GM04503 (cell line): ENCODE data around the gene NELFB.
A peak's percentile ranks its signal among the peaks of the same experiment; 100 is the strongest.

Experiments used
- DNase-seq: peaks from one replicate; pipeline ENCODE4 v3.0.0-alpha.2; 2012; ENCODE audit warnings: low read depth

Gene NELFB

GRCh38 chr9:137223078-137223970, 31.8 kb upstream of the NELFB start:
- DNase-seq = peak; percentile 86

GRCh38 chr9:137224830-137225694, 30.1 kb upstream of the NELFB start, which contains the start of gene CYSRT1:
Gene CYSRT1 (plus strand): TSS chr9:137225174. CDS start chr9:137225622, 448 bp downstream.
- DNase-seq = no peak

GRCh38 chr9:137225699-137226331, 29.3 kb upstream of the NELFB start:
- DNase-seq = no peak

GRCh38 chr9:137226338-137227053, 28.6 kb upstream of the NELFB start:
- no peak for DNase-seq

GRCh38 chr9:137227054-137227852, 27.9 kb upstream of the NELFB start, which contains the start of gene RNF224:
Gene RNF224 (plus strand): TSS chr9:137227502. CDS start chr9:137228336, 834 bp downstream.
- DNase-seq = no peak

- no peak for DNase-seq
Observed at GRCh38 chr9:137227853-137228505, 27.1 kb upstream of the NELFB start.

- DNase-seq = no peak
Observed at GRCh38 chr9:137228506-137228967, 26.6 kb upstream of the NELFB start.

GRCh38 chr9:137228968-137229896, 25.9 kb upstream of the NELFB start:
- DNase-seq = no peak

- DNase-seq = no peak
Observed at GRCh38 chr9:137229903-137230704, 25.0 kb upstream of the NELFB start.

GRCh38 chr9:137230705-137231371, 24.3 kb upstream of the NELFB start, which contains the start of gene SLC34A3:
Gene SLC34A3 (plus strand): TSS chr9:137230901. CDS start chr9:137231703, 802 bp downstream.
- no peak for DNase-seq

GRCh38 chr9:137231372-137232039, 23.6 kb upstream of the NELFB start:
- DNase-seq = no peak

GRCh38 chr9:137232101-137232500, 23.0 kb upstream of the NELFB start:
- DNase-seq = no peak

- DNase-seq = no peak
Observed at GRCh38 chr9:137232510-137232909, 22.6 kb upstream of the NELFB start.

GRCh38 chr9:137233143-137233980, 21.8 kb upstream of the NELFB start:
- no peak for DNase-seq

- no peak for DNase-seq
Observed at GRCh38 chr9:137234055-137234697, 21.0 kb upstream of the NELFB start.
